Endodermal cell (in vitro differentiated cells): ENCODE data around the gene CNTN4. TPM values are rescaled to one million over a fixed set of nuclear protein-coding genes. Genes with fewer than 3 reads are reported as not detected.

ENCODE experiments used
- DNase-seq: peaks from one replicate; pipeline ENCODE4 v3.0.0-alpha.2; 2017
- H3K27ac ChIP-seq: 2 replicates; pipeline ENCODE4 v1.5.1; 2013; ENCODE audit warnings: mild to moderate bottlenecking, low read depth, low read length, moderate library complexity
- H3K27me3 ChIP-seq: 2 replicates; pipeline ENCODE4 v1.6.1; 2013; ENCODE audit warnings: mild to moderate bottlenecking, low read length, moderate library complexity; ENCODE audit not compliant: insufficient read depth, control insufficient read depth, poor library complexity, severe bottlenecking
- H3K36me3 ChIP-seq: 2 replicates; pipeline ENCODE4 v1.7.0; 2013; ENCODE audit warnings: mild to moderate bottlenecking, low read length, moderate library complexity; ENCODE audit not compliant: control insufficient read depth, insufficient read depth
- H3K4me1 ChIP-seq: one replicate; pipeline ENCODE4 v1.7.0; 2013; ENCODE audit warnings: low read length; ENCODE audit not compliant: control insufficient read depth, insufficient read depth
- H3K4me3 ChIP-seq: 2 replicates; pipeline ENCODE4 v1.5.1; 2013; ENCODE audit warnings: mild to moderate bottlenecking, low read length, moderate library complexity
- H3K9ac ChIP-seq: 2 replicates; pipeline ENCODE4 v1.6.1; 2013; ENCODE audit warnings: mild to moderate bottlenecking, low read length, moderate library complexity; ENCODE audit not compliant: poor library complexity, severe bottlenecking; ENCODE audit errors: extremely low read depth
- H3K9me3 ChIP-seq: 2 replicates; pipeline ENCODE4 v1.6.1; 2013; ENCODE audit warnings: mild to moderate bottlenecking, low read length, moderate library complexity; ENCODE audit not compliant: control insufficient read depth
- H3K27ac Mint-ChIP-seq: 2 replicates; pipeline ENCODE4 v1.8.0; 2020; ENCODE audit warnings: mixed read lengths
- H3K27me3 Mint-ChIP-seq: 2 replicates; pipeline ENCODE4 v1.8.0; 2021; ENCODE audit warnings: mild to moderate bottlenecking, mixed read lengths; ENCODE audit not compliant: insufficient read depth
- H3K36me3 Mint-ChIP-seq: 2 replicates; pipeline ENCODE4 v1.8.0; 2020; ENCODE audit warnings: low read depth, mixed read lengths
- H3K4me1 Mint-ChIP-seq: 2 replicates; pipeline ENCODE4 v1.8.0; 2020; ENCODE audit warnings: mixed read lengths
- H3K4me3 Mint-ChIP-seq: 2 replicates; pipeline ENCODE4 v1.8.0; 2020; ENCODE audit warnings: mild to moderate bottlenecking, moderate library complexity, mixed read lengths
- H3K9me3 Mint-ChIP-seq: 2 replicates; pipeline ENCODE4 v1.8.0; 2020; ENCODE audit warnings: mild to moderate bottlenecking, mixed read lengths
- CTCF ChIP-seq: fragments of 200-600 bp; sonication (generic); conservative IDR thresholded peaks from 2 replicates; pipeline ENCODE4 v1.5.0; 2021; ENCODE audit warnings: antibody characterized with exemption, mild to moderate bottlenecking
- WGBS, 2 experiments: methylation state at CpG; one replicate each; pipeline versions ENCODE4 v1.1.5 to v1.1.7; 2013; ENCODE audit warnings: missing lambda C conversion rate in 2 of 2, mixed read lengths in 1 of 2; ENCODE audit not compliant: insufficient coverage in 1 of 2, insufficient read length in 1 of 2; 5-methylcytosine and 5-hydroxymethylcytosine counted together
- total RNA-seq, 2 donors: library from RNA; stranded (reverse); fragmentation: NEBNext Ultra II Directional in 1 of 2; extraction: Animal tissue kit (Norgen Biotek cat#: 25700) in 1 of 2; gene quantifications; 2 replicates in 1 of 2; 3 replicates in 1 of 2; pipeline ENCODE4 v1.2.1, GENCODE V29; 2021

Gene CNTN4
- total RNA-seq, 2 donors from 2014 or later: 10.8 to 11.1 TPM

DNA sequence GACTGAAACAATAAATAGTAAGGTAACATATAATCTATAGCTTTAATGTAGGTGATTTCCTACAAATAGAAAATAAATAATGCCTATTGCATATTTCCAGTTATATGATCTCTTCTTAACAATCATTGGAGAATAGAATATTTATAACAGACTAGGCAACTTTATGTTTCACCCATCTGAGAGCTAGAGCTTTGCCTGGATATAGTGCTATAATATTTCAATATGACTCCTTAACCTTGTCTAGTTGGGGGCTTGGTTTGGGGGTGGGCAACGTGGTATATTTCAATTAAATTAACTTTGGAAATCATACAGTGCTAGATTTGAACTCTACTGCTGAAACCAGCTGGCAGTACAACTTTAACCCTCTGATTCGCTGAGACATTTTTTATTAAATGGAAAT lies 265.2 kb downstream of the CNTN4 start:
- H3K9ac ChIP-seq: no peak overlapping the region
- Mint-ChIP-seq H3K36me3 (no peaks in the 10 kb centered on the region), H3K27ac (no peak overlapping the region), H3K9me3 (no peaks in the 10 kb centered on the region), H3K4me1 (peaks cover 6% of the 10 kb centered on the region), H3K4me3 (no peak overlapping the region), H3K27me3 (no peaks in the 10 kb centered on the region)
- H3K36me3 ChIP-seq: no peaks in the 10 kb centered on the region
- H3K9me3 ChIP-seq: no peaks in the 10 kb centered on the region
- no peak for TF ChIP-seq CTCF
- H3K4me3 ChIP-seq: no peak overlapping the region
- H3K27me3 ChIP-seq: no peaks in the 10 kb centered on the region
- H3K4me1 ChIP-seq: no peaks in the 10 kb centered on the region
- WGBS, 2 experiments: 80% methylated on average over 2 of the region's 2 CpGs; no CpG with 5 or more reads in 1 of the 2 experiments
- DNase-seq: no peak
- no peak overlapping the region for H3K27ac ChIP-seq

DNA sequence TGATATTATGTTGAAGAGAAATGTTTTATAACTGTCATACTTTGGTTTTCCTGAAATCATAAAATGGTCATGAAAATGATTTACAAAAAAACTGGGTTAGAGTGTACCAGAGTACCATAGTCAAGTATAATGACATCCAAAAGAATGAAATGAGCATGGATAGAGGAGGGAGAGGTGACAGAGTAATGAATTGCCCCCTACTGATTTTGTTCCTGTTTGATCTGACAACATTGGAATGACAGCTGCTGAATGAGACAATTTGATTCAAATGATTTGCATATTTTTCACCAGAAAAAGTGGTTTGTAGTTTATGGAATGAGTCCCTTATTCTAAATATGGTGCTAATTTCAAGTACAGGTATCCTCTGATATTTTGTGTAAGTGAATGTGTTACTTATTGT lies 271.7 kb downstream of the CNTN4 start:
- Mint-ChIP-seq H3K27ac (no peak overlapping the region), H3K4me1 (no peaks in the 10 kb centered on the region), H3K36me3 (no peaks in the 10 kb centered on the region), H3K4me3 (no peak overlapping the region), H3K27me3 (no peaks in the 10 kb centered on the region), H3K9me3 (no peaks in the 10 kb centered on the region)
- H3K27ac ChIP-seq: no peak overlapping the region
- no peaks in the 10 kb centered on the region for H3K4me1 ChIP-seq
- no peaks in the 10 kb centered on the region for H3K27me3 ChIP-seq
- DNase-seq: no peak
- H3K9ac ChIP-seq: no peak overlapping the region
- H3K36me3 ChIP-seq: no peaks in the 10 kb centered on the region
- no peak for TF ChIP-seq CTCF
- H3K9me3 ChIP-seq: no peaks in the 10 kb centered on the region
- H3K4me3 ChIP-seq: no peak overlapping the region

GRCh38 chr3:2372306-2372705 lies 273.6 kb downstream of the CNTN4 start:
- no peaks in the 10 kb centered on the region for H3K9me3 Mint-ChIP-seq
- H3K9me3 ChIP-seq: no peaks in the 10 kb centered on the region
- TF ChIP-seq CTCF: no peak

More at GRCh38 chr3:2372306-2372705, 273.6 kb downstream of the CNTN4 start:
- Histone ChIP-seq H3K4me3 (no peak overlapping the region), H3K27me3 (no peaks in the 10 kb centered on the region), H3K9ac (no peak overlapping the region), H3K27ac (no peak overlapping the region), H3K4me1 (no peaks in the 10 kb centered on the region), H3K36me3 (no peaks in the 10 kb centered on the region)
- no peak overlapping the region for H3K4me3 Mint-ChIP-seq
- H3K27ac Mint-ChIP-seq: no peak overlapping the region
- H3K36me3 Mint-ChIP-seq: no peaks in the 10 kb centered on the region
- H3K4me1 Mint-ChIP-seq: no peaks in the 10 kb centered on the region
- no peak for DNase-seq
- no peaks in the 10 kb centered on the region for H3K27me3 Mint-ChIP-seq
- 71 to 95% methylated on average over 1 of the region's 1 CpG for WGBS, 2 experiments
